Ishikawa (cell line): Measurements from ENCODE around the gene CA10.

ENCODE experiments used
- CEBPB ChIP-seq: IDR thresholded peaks from 2 replicates; pipeline ENCODE4 v1.6.1; 2012
- CREB1 ChIP-seq: IDR thresholded peaks from 2 replicates; pipeline ENCODE4 v1.6.1; 2012; ENCODE audit warnings: low read depth
- EGR1 ChIP-seq: IDR thresholded peaks from 2 replicates; pipeline ENCODE4 v1.6.1; 2012
- EP300 ChIP-seq: IDR thresholded peaks from 2 replicates; pipeline ENCODE4 v1.6.1; 2012; ENCODE audit warnings: borderline replicate concordance
- MAX ChIP-seq: IDR thresholded peaks from 2 replicates; pipeline ENCODE4 v1.6.1; 2012
- NFIC ChIP-seq: IDR thresholded peaks from 2 replicates; pipeline ENCODE4 v1.6.1; 2012
- RAD21 ChIP-seq: IDR thresholded peaks from 2 replicates; pipeline ENCODE4 v1.6.1; 2012; ENCODE audit warnings: low read depth
- REST ChIP-seq: IDR thresholded peaks from 2 replicates; pipeline ENCODE4 v1.6.1; 2012; ENCODE audit warnings: low read depth, mild to moderate bottlenecking
- TAF1 ChIP-seq: IDR thresholded peaks from 2 replicates; pipeline ENCODE4 v1.6.1; 2012; ENCODE audit warnings: low read depth, mild to moderate bottlenecking
- TCF12 ChIP-seq: IDR thresholded peaks from 2 replicates; pipeline ENCODE4 v1.6.1; 2012; ENCODE audit warnings: low read depth
- YY1 ChIP-seq: IDR thresholded peaks from 2 replicates; pipeline ENCODE4 v1.6.1; 2012; ENCODE audit warnings: low read depth
- ZBTB7A ChIP-seq: IDR thresholded peaks from 2 replicates; pipeline ENCODE4 v1.6.1; 2012; ENCODE audit warnings: low read depth
- TF ChIP-seq, protein P1 (sequence below): IDR thresholded peaks from 2 replicates; pipeline ENCODE4 v1.6.1; 2012

DNA sequence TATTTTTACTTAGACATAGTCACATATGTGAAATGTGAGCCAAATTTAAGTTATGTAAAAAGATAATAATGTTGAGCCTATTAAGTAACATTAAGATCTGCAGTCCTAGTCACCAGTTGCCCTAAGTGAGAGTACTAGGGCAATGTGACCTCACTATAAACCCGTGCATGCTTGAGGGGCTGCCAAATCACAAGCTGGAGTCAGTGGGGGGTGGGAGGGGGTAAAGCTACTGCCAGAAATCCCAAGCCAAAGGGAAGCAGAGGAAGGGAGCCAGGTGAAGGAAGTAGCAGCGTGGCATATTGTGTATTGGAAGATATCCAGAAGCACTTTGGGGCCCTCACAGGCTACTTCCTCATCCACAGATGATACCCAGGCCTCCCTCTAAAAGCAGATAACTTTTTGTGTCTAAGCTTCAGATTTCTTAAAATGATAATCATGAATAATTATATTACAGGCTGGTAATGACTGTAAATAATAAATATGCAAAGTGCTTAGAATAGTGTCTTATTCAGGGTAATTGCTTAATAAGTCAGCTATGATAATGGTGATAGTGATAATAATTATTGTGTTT, 134.1 kb downstream of the CA10 start:
- TF ChIP-seq EP300 (no peak), TAF1 (no peak), RAD21 (no peak), MAX (no peak), CREB1 (no peak), NFIC (no peak), CEBPB (no peak), REST (no peak), YY1 (no peak), TCF12 (no peak), ZBTB7A (no peak), EGR1 (no peak)
- TF ChIP-seq, protein P1, sequence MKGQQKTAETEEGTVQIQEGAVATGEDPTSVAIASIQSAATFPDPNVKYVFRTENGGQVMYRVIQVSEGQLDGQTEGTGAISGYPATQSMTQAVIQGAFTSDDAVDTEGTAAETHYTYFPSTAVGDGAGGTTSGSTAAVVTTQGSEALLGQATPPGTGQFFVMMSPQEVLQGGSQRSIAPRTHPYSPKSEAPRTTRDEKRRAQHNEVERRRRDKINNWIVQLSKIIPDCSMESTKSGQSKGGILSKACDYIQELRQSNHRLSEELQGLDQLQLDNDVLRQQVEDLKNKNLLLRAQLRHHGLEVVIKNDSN: no peak
